Measurements from ENCODE around the gene CNTN4.

- TF ChIP-seq CTCF (IDR thresholded peaks at IDR 0.05), result no peak
- TF ChIP-seq POLR2A (IDR thresholded peaks at IDR 0.05), result no peak
- TF ChIP-seq EP300 (IDR thresholded peaks at IDR 0.05), result no peak
Measured at GRCh38 chr3:2354702-2355101, 256.0 kb downstream of the CNTN4 start.

Data from tibial nerve (tissue), 4 donors.